Activated CD8-positive, alpha-beta memory T cell treated with anti-CD3 and anti-CD28 coated beads, Interleukin-2, amount 50 U/mL, for 1 hour (primary cell): ENCODE results near the gene GADD45A.
A peak's percentile ranks its signal among the peaks of the same experiment; 100 is the strongest.
"Not testable (repeated sequence)": the region's sequence is repeated elsewhere in the genome, so short reads cannot be mapped to it uniquely, and the experiment has no call there.

Source experiments
- DNase-seq: peaks from one replicate; pipeline ENCODE4 v3.0.0-alpha.2; 2020; ENCODE audit errors: extremely low read depth

Gene GADD45A

GRCh38 chr1:67685067-67685557 is at the start of gene GADD45A:
Gene GADD45A, plus strand, starts transcription at chr1:67685201. Its CDS starts 294 bp downstream, at chr1:67685495.
- peak; percentile 87 for DNase-seq

- no peak for DNase-seq
Measured at GRCh38 chr1:67636146-67636545, 48.9 kb upstream of the GADD45A start.

GRCh38 chr1:67639361-67639760 is 45.6 kb upstream of the GADD45A start:
- no peak for DNase-seq

GRCh38 chr1:67642629-67643028 is 42.4 kb upstream of the GADD45A start:
- no peak for DNase-seq

- no peak for DNase-seq
Measured at GRCh38 chr1:67644566-67644965, 40.4 kb upstream of the GADD45A start.

- no peak for DNase-seq
Measured at GRCh38 chr1:67645495-67646144, 39.4 kb upstream of the GADD45A start.

GRCh38 chr1:67646145-67647035 is 38.6 kb upstream of the GADD45A start:
- no peak for DNase-seq

- no peak for DNase-seq
Measured at GRCh38 chr1:67647036-67647798, 37.8 kb upstream of the GADD45A start.

- no peak for DNase-seq
Measured at GRCh38 chr1:67647814-67648358, 37.1 kb upstream of the GADD45A start.

- no peak for DNase-seq
Measured at GRCh38 chr1:67648582-67649326, 36.2 kb upstream of the GADD45A start.

GRCh38 chr1:67650061-67650460 is 34.9 kb upstream of the GADD45A start:
- no peak for DNase-seq

GRCh38 chr1:67651031-67651430 is 34.0 kb upstream of the GADD45A start:
- no peak for DNase-seq

- no peak for DNase-seq
Measured at GRCh38 chr1:67652800-67653199, 32.2 kb upstream of the GADD45A start.

- no peak for DNase-seq
Measured at GRCh38 chr1:67653304-67653703, 31.7 kb upstream of the GADD45A start.

- DNase-seq: no peak
Measured at GRCh38 chr1:67655581-67655980, 29.4 kb upstream of the GADD45A start.

- DNase-seq: not testable (repeated sequence)
Measured at GRCh38 chr1:67657152-67657551, 27.8 kb upstream of the GADD45A start.

- no peak for DNase-seq
Measured at GRCh38 chr1:67659229-67659628, 25.8 kb upstream of the GADD45A start.

GRCh38 chr1:67662884-67663283 is 22.1 kb upstream of the GADD45A start:
- no peak for DNase-seq

GRCh38 chr1:67664048-67664447 is 21.0 kb upstream of the GADD45A start:
- no peak for DNase-seq

- not testable (repeated sequence) for DNase-seq
Measured at GRCh38 chr1:67665307-67665706, 19.7 kb upstream of the GADD45A start.

GRCh38 chr1:67666636-67667035 is 18.4 kb upstream of the GADD45A start:
- DNase-seq: no peak
